Posterior vena cava (tissue), 2 donors: ENCODE data around the gene KRT35. TPM values are rescaled to one million over a fixed set of nuclear protein-coding genes. Genes with fewer than 3 reads are reported as not detected.
A peak's percentile ranks its signal among the peaks of the same experiment; 100 is the strongest.

Source experiments
- DNase-seq: peaks from one replicate; pipeline ENCODE4 v3.0.0-alpha.2; 2020; ENCODE audit warnings: low spot score
- intact Hi-C, 2 donors: fragments of 100-400 bp; cut with DNase I; formaldehyde crosslinking; loops; one replicate each; pipeline versions ENCODE4 v1.14.1 to v1.14.2; 2022 to 2023
- total RNA-seq, 2 donors: library from RNA; stranded (reverse); fragmentation: NEBNext Ultra II Directional; extraction: Animal tissue kit (Norgen Biotek cat#: 25700); gene quantifications; one replicate each; pipeline ENCODE4 v1.2.1, GENCODE V29; 2021
- donor health status: DM: yes; HTN: yes; CAD: no.
- donor health status: DM: yes; HTN: yes; CAD: no.

Gene KRT35
- total RNA-seq, 2 donors from 2014 or later, result not detected

DNA sequence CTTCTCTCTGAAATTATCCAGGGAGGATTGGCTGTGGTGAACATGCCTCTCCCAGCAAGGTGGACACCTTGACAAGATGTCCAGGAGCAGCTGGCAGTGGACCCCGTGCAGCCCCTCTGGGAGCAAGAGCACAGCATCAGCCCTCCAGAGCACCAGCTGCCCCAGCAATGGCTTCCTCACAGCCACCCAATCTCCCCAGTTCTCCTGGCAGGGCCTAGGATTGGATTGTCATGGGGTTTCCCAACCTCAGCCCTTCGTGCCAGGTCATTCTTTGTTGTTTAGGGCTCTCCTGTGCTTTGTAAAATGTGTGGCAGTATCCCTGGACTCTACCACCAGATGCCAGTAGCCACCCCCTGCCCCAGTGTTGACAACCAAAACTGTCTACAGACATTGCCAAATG, 10.5 kb upstream of the KRT35 start:
- peak; percentile 76 for DNase-seq
- intact Hi-C loops, result no loop called here

DNA sequence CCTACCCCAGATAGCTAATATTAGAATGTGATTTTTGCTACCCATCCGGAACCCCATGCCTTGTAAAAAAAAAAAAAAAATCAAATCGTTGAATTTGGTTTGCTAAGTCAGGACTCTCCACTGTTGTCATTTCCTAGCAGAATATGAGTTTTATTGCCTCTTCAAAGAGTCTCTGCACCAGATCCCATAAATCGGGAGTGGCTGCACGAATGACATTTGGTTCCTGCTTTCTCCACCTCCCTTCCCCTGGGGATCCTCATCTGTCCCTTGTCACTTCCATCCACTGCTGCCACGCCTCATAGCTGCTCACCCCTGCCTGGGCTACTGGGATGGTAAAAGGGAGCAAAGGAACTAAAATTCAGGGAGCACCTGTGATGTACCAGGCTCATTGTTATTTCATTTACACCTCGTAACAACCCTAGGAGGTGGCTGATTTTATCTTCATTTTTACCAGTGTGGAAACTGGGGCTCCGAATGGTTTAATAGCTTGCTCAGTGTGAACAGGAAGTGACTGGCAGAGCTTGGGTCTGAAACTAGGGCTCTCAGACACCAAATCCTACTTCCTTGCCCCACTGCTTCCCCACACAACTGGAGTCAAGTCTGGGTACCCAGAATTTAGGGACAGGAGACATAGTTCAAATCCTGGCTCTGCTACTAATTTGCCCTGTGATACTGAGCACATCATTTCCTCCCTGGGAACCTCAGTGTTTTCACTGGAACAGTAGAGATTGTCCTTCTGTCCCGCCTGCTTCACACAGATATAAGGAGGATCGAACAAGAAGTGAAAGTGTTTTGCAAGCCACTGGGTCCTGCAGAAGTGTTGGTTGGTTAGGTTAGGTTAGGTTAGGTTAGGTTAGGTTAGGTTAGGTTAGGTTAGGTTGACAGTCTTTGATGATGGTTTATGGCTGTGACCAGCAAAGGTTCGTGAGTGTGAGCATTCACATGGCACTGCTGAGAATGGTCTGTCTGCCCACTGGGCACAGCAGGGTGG, 9.3 kb upstream of the KRT35 start:
- peak; percentile 22 for DNase-seq
- intact Hi-C loops, result no loop called here

DNA sequence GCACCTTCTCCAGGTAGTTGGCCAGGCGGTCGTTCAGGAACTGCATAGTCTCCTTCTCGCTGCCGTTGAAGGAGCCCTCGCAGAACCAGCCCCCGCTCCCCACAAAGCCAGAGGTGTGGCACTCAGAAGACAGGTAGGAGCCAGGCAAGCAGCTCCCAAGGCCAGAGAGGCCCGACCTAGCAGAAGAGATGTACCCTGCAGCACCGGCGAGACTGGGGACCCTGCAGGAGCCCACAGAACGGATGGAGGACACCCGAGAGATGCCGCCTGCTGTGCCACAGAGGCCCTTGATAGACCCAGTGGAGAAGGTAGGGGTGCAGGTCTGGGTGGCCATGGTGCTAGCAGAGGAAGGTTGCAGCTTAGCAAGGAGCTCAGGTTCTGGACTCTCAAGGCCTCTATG, 8.6 kb upstream of the KRT35 start, which contains the start of gene KRT36:
KRT36 (minus strand) TSS at position 380 of the 400 bp plus-strand sequence; CDS start at position 334, 46 bp downstream.
- peak; percentile 55 for DNase-seq
- intact Hi-C loops, result no loop called here

DNA sequence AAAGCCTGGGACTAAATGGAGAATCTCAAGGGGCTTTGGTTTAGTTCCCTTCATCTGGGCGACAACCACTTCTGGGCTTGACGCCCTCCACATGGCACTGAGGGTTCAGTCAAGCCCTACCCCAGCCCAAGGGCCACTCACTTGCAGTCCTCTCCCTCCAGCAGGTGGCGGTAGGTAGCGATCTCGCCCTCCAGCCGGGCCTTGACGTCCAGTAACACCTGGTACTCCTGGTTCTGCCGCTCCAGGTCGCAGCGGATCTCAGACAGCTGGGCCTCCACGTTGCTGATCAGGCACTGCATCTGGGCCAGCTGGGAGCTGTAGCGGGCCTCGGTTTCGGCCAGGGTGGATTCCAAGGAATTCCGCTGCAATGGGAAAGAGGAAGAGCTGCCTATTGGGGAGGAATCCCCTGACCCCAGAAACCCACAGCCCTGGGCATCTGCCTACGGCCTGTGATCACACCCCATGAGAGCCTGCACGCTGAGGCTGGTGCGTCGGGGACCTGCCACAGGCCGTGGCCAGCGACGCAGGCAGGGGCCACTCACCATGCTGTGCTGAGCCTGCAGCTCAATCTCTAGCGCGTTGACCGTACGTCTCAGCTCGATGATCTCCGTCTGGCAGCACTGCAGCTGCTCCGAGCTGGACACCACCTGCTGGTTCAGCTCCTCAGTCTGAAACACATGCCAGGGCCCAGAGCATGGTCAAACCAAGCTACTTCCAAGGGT, 6.0 kb upstream of the KRT35 start:
- peak; percentile 83 for DNase-seq
- intact Hi-C loops, result no loop called here

DNA sequence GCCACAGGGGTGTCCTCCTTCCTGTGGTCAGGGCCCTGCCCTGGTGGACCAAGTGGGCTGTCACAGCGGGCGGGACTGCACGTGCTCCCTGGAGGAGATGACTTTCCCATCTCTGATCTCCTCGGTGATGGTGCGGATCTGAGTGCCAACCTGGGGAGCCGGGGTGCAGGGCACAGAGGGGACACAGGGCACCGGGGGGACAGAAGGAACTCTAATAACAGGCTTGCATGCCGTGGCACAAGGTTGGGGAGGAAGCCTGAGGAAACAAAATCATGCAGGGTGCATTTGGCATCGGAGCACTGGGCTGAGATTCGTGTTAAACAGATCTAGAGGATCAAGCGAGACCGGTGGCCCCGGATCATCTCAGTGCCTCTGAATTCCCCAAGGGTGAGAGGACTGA, 5.4 kb upstream of the KRT35 start:
- peak; percentile 62 for DNase-seq
- intact Hi-C loops, result no loop called here

DNA sequence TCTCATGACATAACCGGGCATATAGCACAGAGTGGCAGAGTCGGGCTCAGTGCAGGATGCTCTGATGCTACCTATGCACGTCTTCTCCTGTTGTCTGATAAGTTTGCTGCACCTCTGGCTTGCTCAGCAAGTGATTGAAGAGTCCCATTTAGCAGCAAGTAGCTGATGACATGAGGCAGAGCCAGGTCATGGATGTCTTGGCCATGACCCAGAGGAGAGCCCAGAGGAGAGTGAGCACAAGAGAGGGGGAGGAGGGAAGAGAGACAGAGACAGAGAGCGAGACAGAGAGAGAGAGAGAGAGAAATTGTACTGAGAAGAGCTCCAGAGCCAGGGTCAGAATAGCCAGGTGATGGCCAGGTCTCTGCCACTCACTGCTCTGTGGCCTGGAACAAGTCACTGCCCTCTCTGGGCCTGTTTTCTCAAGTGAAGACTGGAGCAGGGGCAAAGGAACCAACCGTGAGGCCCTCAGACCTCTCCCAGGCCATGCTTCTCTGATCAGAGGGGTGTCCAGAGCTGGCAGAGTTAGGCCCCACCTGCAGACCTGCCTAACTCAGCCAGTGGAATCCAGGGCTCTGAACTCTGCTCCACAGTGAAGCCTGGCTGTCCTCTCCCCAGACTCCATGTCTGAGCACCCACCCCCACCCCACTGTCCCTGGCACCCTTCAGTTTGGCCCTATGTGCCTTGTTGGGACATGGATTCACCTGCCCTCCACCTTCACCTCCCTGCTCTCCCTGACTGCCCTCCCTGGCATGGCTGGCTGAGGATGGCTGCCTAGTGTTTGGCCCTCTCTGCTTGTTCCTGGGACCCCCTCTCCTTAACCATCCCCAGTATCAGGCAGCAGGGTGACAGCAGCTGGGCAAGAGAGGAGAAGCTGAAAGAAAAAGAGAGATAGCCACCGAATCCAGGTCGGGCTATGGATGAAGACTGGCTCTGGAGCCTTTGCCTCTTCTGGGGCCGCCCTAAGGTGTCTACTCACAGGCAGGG, 4.3 kb upstream of the KRT35 start:
- intact Hi-C loops, result no loop called here
- peak; percentile 38 for DNase-seq

DNA sequence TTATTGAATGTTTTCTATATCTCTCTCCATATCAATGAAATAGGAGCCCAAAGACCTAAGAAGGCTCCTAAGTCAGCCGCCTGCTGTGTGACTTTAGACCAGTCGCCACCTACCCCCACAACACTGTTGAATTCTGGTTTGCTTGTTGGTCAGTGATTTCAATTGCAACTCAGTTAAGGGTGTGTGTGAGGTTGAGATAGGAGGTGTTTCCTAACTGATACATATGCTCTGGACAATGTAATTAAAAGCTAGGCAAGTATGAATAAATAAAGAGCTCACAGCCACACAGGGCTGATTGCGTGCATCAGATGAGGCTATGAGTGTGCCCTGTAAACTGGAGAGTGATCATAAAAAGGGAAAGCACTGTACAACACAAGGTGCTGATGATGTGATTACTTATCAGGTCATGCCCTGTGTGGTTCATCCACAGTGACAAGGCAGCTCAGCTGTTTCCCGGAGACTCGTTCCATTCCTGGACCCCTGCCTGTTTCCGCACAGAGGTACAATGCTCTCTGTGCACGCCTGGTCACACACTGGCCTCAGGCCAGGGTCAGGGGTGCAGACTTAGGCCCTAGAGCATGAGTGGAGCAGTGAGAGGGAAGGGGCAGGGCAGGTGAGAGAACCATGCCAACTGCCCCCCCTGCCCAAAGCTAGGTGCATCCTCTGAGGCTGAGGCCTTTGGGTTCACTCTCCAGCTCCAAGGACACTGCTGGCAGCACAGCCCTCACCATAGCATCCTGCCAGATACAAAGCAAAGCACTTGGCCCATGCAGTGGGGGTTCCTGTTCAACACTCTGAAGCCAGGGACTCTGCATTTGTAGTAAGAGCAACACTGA, 3.3 kb upstream of the KRT35 start:
- peak; percentile 66 for DNase-seq
- intact Hi-C loops, result no loop called here

DNA sequence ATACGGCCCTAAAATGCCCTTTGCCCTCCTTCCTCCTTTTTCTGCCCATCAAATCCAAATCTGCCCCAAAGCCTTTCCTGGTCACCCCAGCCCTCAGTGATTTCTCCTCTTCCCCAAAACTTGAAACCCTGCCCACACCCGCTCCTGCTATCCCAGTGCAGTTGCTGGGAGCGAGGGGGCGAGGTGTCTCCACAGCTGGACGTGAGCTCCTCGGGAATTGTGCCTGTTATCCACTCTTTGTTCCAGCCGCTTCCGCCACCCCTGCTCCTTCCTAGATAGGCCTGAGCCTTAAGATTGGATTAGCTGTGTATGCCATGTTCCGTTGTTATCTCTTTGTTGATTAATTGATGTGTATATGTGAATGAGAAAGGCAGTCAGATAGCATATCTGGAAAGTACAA, 2.6 kb upstream of the KRT35 start:
- intact Hi-C loops, result no loop called here
- peak; percentile 66 for DNase-seq

DNA sequence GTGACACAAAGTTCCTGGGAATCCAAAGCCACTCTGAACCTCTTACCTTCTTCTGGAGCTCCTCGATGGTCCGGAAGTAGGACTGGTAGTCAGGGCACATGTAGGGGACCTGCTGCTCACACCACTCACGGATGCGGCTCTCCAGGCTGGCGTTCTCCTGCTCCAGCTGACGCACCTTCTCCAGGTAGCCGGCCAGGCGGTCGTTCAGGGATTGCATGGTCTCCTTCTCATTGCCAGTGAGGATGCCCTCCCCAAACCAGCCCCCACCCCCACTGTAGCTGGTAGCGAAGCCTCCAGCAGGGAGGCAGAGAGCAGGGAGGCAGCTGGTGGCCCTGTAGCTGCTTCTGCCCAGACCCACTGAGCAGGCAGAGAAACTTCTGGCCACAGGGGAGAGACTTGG, 370 bp downstream of the KRT35 start:
- intact Hi-C loops, result no loop called here
- peak; percentile 71 for DNase-seq

DNA sequence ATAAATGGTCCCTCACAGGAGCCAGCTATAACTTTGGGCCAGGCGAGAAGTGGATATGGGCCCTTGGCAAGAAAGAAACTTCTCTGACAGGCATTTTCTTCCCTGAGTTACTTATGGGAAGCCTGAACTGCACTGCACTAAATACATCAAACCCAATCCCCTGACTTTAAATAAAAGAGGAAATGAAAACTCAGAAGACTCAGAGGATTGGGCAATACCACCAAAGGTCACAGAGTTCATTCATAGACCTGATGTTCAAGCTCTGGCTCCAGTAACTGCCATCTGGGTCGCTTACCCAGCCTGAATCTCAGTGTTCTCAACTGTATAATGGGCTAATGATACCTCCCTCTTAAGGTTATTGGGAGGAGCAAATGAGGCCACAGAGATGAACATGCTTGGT, 815 bp downstream of the KRT35 start:
- intact Hi-C loops, result no loop called here
- no peak for DNase-seq

DNA sequence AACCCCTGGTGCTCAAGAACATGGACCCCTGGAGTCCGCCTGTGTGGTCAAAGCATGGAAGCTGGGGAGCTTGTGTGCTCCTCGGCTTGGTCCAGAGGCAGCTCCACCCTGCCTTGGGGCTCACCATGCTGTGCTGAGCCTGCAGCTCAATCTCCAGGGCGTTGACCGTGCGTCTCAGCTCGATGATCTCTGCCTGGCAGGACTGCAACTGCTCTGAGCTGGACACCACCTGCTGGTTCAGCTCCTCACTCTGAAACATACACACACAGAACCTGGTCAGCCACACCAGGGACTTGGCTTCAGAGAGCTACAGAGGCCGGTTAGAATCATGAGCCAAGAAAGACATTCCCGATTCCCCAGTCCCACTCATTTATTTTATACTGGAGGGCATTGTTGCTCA, 2.7 kb downstream of the KRT35 start:
- intact Hi-C loops, result no loop called here
- peak; percentile 30 for DNase-seq

DNA sequence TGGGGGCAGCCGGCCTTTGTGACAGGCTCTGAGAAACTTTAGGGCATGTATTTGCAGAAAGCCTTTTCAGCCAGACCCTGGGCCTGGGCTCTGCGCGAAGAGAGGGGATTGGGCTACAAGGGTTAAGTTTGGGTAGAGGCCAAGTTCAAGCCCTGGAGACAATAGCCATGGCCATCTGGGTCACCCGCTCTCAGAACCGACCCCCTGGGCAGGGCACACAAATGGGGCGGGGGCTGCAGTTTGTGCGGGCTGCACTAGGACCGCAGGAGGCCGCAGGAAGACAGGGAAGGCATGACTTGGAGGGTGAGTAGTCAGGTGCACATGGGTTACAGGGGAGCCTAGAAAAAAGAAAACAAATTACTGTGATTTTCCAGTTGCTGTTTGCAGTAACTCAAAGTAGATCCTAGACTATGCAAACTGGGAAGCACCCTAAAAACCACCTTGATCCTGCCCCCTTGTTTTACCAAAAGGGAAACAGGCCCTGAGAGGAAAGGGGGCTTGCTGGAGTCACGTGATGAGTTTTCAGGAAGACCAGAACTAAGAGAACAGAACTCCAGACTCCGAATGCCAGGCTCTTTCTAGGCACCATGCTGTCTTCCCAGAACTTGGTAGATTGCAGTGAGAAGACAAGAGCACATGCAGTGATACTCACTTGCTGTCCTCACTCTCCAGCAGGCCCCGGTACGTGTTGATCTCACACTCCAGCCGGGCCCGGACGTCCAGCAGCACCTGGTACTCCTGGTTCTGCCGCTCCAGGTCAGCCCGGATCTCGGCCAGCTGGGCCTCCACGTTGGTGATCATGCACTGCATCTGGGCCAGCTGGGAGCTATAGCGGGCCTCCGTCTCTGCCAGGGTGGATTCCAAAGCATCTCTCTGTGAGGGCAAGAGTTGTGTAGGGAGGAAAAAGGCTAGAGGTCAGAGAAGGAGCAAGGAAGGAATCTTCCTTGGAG, 3.8 kb downstream of the KRT35 start:
- intact Hi-C loops, result no loop called here
- peak; percentile 73 for DNase-seq

DNA sequence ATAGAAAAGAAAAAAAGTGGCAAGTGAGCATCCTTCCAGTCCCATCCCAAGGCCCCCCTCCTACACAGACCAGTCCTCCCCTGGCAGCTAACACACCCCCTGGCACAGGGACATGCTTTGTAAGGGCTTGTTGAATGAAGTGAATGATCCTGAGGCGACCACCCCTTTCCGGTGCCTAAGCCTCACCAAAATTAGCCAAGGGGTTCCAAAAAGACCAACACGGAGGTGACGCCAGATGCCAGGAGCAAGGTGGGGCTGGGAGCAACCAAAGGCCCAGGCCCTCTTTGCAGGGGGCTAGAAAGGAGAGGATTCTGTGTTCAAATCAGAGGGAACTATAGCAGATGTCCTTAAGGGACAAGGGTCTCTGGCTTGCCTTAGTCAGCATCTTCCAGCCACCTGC, 5.5 kb downstream of the KRT35 start:
- DNase-seq, result peak; percentile 59
- intact Hi-C loops, result no loop called here

DNA sequence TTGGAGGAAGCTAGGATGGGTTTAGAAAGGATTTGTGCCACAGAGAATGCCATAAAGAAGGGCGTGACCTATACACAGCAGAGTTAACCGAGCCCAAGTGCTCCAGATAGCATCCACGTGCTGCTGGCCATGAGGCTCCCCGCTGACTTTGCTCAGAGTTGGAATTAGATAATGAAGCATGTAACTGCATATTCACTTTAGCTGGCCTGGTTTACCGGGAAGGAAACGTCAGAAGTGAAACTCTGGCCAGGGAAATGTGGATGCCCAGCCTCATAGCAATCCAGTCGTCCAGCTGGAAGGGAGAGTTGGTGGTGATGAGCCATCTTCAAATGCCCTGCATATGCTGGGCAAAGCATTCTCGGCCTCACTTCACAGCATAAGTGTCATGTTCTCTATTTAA, 6.1 kb downstream of the KRT35 start:
- intact Hi-C loops, result no loop called here

DNA sequence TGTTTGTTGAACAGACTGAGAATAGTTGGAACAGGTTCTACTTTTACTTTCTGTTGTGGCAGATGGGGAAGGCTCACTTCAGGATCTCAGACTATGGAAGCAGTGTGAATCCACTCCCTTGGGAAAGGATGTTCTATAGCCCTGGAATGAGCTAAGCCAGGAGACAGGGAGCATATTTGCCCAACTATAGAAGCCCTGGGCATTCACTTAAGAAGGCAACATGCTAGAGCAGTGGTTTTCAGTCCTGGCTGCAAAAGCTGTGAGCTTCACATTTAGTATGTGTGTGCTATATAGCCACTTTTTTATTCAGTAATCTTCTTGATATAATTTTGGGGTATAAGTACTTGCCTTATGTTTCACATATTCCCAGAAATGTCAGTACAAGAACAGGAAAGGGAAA, 12.6 kb downstream of the KRT35 start:
- no peak for DNase-seq
- intact Hi-C loops, result no loop called here

More for the DNA sequence above, 6.1 kb downstream of the KRT35 start:
- DNase-seq, result peak; percentile 61

DNA sequence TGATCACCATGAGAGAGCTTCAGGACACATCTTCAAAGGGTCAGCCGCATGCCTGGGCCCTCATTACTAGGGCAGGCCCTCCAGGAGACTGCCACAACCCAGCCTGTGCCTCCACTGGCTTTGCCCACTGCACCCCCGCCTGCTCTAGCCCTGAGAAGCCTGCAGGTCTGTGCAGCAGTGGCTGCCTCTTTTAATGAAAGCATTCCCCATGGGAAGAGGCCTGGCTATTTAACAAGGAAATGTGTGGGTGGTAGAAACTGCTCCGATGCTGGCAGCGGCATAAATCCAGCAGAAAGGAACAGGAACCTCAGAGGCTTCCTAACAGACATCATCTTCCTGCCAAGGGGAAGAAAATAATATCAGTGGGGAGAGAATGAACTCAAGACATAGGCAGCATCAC, 13.4 kb downstream of the KRT35 start:
- peak; percentile 64 for DNase-seq
- intact Hi-C loops, result no loop called here

DNA sequence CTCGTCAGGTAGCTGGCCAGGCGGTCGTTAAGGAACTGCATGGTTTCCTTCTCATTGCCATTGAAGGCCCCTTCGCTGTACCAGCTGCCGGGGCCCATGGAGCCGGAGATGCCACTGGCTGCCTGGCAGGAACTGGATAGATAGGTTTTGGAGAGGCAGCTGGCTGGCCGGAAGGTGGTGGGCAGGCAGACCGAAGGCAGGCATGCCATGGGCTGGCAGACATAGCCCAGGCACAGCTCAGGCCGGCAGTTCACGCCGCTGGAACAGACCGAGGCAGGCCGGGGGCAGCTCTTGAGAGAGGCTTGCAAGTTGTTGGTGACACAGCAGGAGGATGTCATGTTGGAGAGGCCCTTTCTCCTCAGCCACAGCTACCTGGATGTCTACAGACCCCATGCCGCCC, 14.0 kb downstream of the KRT35 start, which contains the start of gene KRT32:
KRT32 (minus strand) TSS at position 399 of the 400 bp plus-strand sequence; CDS start at position 338, 61 bp downstream.
- intact Hi-C loops, result no loop called here
- peak; percentile 62 for DNase-seq
